Stimulated activated naive CD8-positive, alpha-beta T cell treated with anti-CD3 and anti-CD28 coated beads, Interleukin-15, amount 100 ng/mL, for 72 hours (primary cell): ENCODE data around the gene SLC22A8.
"Not testable (repeated sequence)": the region's sequence is repeated elsewhere in the genome, so short reads cannot be mapped to it uniquely, and the experiment has no call there.

Experiments used
- ATAC-seq: fragments of 150-1000 bp; cut with Tn5 transposase; 2 replicates; pipeline ENCODE4 v1.10.0; 2021; ENCODE audit warnings: mild to moderate bottlenecking, moderate library complexity
- DNase-seq, 2 donors: peaks; one replicate each; pipeline ENCODE4 v3.0.0; 2021 to 2022
- H3K27ac Mint-ChIP-seq, 2 donors: one replicate each; pipeline ENCODE4 v1.8.0; 2022; ENCODE audit warnings: mild to moderate bottlenecking in 2 of 2, mixed read lengths in 2 of 2, moderate library complexity in 2 of 2
- H3K27me3 Mint-ChIP-seq: one replicate; pipeline ENCODE4 v1.8.0; 2022; ENCODE audit warnings: mixed read lengths
- H3K4me1 Mint-ChIP-seq: one replicate; pipeline ENCODE4 v1.8.0; 2022; ENCODE audit warnings: mild to moderate bottlenecking, mixed read lengths
- H3K4me3 Mint-ChIP-seq, 2 donors: one replicate each; pipeline ENCODE4 v1.8.0; 2022; ENCODE audit warnings: mild to moderate bottlenecking in 2 of 2, mixed read lengths in 2 of 2, moderate library complexity in 1 of 2
- H3K9me3 Mint-ChIP-seq, 2 donors: one replicate each; pipeline ENCODE4 v1.8.0; 2022; ENCODE audit warnings: mixed read lengths in 2 of 2

The SLC22A8 gene

DNA sequence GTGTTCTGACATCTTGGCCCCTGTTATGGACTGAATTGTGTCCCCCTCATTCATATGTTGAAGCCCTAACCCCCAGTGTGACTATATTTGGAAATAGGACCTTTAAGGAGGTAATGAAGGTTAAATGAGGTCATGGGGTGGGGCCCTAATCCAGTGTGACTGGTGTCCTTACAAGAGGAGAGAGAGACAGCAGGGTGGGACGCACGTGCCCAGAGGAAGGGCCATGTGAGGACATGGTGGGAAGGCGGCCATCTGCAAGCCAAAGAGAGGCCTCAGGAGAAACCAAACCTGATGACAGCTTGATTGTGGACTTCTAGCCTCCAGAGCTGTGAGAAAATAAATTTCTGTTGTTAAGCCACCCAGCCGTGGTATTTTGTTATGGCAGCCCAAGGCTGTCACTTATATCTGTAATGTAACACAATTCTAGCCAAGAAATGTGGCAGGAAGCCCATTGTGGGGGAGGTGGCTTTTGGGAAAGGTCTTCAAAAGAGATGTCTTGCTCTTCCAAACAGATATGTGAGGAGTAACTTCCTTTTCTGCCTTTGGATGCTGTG, 54.5 kb downstream of the SLC22A8 start:
- H3K27me3 Mint-ChIP-seq = peaks cover 23% of the 10 kb centered on the region
- no peak for ATAC-seq
- H3K4me3 Mint-ChIP-seq = no peak overlapping the region
- H3K9me3 Mint-ChIP-seq = no peaks in the 10 kb centered on the region
- no peak for DNase-seq
- no peaks in the 10 kb centered on the region for H3K4me1 Mint-ChIP-seq
- no peak overlapping the region for H3K27ac Mint-ChIP-seq

DNA sequence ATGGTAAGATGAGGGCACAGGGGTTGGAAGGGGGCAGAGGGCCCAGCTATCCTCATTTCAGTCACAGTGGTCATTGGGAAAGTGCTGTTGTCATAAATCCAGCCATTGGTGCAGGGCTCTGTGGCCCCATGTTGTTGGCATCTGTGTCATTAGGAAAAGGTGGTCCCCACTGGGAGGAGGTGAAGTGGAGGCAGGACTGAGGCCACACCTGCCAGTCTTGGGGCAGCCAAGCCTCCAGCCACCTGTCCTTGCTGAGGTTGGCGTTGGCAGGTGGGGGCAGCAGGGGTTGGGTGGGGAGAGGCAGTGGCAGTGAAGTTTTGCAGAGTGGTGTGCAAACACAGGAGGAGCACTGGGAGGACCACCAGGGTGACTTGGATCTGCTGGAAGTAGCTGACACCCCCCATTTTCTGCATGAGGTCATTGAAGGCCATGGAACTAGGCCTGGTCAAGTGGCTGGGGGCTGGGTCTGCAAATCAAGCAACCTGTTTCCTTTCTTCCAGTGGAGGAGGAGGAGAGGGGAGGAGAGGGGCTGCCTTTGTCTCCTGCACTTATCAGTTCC, 56.1 kb downstream of the SLC22A8 start:
- H3K27me3 Mint-ChIP-seq = peaks cover 9% of the 10 kb centered on the region
- no peak overlapping the region for H3K4me3 Mint-ChIP-seq
- ATAC-seq (no peak), DNase-seq (no peak)
- no peaks in the 10 kb centered on the region for H3K9me3 Mint-ChIP-seq
- no peak overlapping the region for H3K27ac Mint-ChIP-seq
- H3K4me1 Mint-ChIP-seq = no peaks in the 10 kb centered on the region

DNA sequence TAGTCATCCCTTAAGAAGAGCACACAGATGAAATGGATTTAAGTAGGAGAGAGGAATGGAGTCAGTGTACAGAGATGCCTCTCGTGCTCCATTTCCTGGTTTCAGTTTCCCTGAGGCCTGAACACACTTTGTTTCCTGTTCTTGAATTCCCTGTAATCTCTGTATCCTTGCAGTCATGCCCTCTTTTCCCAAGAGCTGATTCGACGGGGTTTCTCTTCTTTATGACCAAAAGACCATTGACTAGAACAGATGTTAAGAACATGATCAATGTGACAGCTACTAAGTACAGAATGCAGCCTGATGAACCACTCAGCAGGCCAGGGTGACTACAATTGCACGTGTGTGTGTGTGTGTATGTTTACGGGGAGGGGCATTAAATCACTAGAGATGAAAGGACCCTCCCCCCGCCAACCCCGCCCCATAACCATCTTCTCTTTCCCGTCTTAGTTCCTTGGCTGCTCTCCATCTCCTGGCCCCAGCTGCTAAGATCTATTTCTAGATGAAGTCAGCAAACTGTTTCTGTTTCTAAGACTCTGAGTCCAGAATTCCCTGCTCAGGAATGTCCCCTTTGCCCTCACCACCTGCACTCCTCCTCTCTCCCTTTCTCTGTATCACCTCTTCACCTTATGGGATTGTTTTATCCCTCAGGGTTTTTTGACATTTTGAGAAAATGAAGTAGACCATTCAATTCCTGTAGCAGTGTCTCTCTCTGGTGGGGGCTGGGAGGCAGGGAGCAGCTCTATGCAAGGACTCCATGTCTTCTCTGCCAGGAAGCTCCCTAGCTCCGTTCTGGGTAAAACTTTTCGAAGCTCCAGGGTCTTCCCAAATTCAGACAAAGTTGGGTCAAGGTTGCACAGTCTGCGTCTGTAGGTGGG, 56.9 kb downstream of the SLC22A8 start:
- H3K4me1 Mint-ChIP-seq = no peaks in the 10 kb centered on the region
- peaks cover 13% of the 10 kb centered on the region for H3K27me3 Mint-ChIP-seq
- DNase-seq (no peak), ATAC-seq (no peak)
- H3K4me3 Mint-ChIP-seq = no peak overlapping the region
- H3K27ac Mint-ChIP-seq = no peak overlapping the region
- H3K9me3 Mint-ChIP-seq = no peaks in the 10 kb centered on the region

DNA sequence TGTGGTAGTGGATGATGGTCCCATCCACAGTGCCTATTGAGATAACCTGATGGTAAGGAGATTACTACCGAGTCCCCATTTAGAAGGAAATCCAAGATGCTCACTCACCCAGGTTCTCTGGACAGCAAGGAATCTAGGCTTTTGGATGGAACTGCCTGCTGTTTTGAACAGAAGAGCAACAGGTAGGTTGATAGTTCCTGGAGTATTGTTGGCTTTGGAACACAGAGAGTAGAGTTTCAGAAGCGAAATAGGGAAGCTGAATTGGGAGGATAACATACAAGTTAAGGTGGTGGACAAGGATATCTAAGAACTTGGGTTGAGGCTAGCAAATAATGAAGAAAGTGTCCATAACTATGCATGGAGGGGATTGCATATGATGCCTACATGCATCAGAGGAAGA, 58.5 kb downstream of the SLC22A8 start:
- DNase-seq = no peak
- Mint-ChIP-seq H3K27me3 (peaks cover 13% of the 10 kb centered on the region), H3K27ac (no peak overlapping the region), H3K4me3 (no peak overlapping the region), H3K9me3 (no peaks in the 10 kb centered on the region), H3K4me1 (no peaks in the 10 kb centered on the region)
- no peak for ATAC-seq

DNA sequence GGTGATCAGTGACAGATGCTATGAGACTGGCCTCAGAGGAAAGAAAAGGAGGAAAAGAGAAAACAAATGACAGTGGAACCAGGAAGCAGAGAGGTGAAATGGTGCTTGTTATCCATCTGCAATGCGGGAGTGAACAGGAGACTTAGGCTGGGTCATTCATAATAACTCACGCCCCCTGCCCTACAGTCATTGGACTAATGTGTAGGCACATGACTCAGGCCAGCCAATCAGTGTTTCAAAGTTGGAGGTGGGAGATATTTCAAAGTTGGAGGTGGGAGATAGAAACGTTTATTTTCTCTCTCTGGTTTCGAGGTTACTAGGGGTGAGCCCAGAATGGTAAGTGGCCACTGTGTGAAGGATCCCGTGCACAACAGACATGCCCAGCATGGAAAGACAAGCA, 61.2 kb downstream of the SLC22A8 start:
- no peak overlapping the region for H3K27ac Mint-ChIP-seq
- no peak for DNase-seq
- peaks cover 11% of the 10 kb centered on the region for H3K27me3 Mint-ChIP-seq
- H3K4me1 Mint-ChIP-seq = no peaks in the 10 kb centered on the region
- no peaks in the 10 kb centered on the region for H3K9me3 Mint-ChIP-seq
- H3K4me3 Mint-ChIP-seq = no peak overlapping the region
- no peak for ATAC-seq

DNA sequence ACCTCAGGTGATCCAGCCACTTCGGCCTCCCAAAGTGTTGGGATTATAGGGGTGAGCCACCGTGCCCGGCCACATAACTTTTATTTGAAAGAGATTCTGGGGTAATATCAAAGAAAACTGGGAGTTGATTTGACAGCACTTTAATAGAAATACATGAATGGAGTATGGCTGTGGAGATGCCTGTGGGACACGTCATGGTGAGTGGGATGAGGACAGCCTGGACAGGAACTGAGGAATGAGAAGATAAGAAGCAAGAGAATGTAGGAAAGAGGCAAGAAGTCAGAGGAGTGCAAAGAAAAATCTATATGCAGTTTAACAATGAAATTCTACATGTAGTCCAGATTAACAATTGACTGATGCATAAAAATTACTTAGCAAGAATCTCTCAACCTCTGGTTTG, 61.8 kb downstream of the SLC22A8 start:
- H3K4me3 Mint-ChIP-seq = no peak overlapping the region
- no peaks in the 10 kb centered on the region for H3K4me1 Mint-ChIP-seq
- no peak for DNase-seq
- H3K27ac Mint-ChIP-seq = no peak overlapping the region
- H3K9me3 Mint-ChIP-seq = no peaks in the 10 kb centered on the region
- ATAC-seq = no peak
- peaks cover 6% of the 10 kb centered on the region for H3K27me3 Mint-ChIP-seq

DNA sequence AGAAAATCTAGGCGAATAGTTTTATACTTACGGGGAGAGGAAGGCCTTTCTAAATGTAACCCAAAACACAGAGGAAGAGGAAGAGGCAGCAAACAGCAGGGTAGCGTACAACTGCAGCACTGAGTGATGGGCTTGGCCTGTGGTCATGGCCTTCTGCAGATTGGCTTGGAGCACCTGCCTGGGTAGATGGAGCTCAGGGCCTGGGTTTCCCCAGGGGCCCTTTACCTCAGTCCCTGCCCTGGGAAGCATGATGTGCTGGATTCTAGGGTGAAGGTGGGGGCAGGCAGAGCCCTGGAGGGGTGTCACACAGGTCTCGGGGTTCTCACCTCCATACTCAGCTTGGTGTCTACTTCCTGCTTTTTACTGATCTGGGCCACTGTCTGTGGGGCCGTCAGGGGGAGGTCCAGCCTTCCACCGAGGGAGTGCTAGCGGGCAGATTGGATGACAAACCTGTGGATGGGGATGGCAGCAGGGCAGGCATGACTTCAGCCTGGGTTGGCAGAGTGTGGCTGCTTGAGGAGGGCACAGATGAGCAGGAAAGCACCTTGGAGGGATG, 66.8 kb downstream of the SLC22A8 start:
- Mint-ChIP-seq H3K4me3 (no peak overlapping the region), H3K4me1 (no peaks in the 10 kb centered on the region), H3K27me3 (peaks cover 16% of the 10 kb centered on the region), H3K9me3 (no peaks in the 10 kb centered on the region), H3K27ac (no peak overlapping the region)
- DNase-seq (no peak), ATAC-seq (no peak)

DNA sequence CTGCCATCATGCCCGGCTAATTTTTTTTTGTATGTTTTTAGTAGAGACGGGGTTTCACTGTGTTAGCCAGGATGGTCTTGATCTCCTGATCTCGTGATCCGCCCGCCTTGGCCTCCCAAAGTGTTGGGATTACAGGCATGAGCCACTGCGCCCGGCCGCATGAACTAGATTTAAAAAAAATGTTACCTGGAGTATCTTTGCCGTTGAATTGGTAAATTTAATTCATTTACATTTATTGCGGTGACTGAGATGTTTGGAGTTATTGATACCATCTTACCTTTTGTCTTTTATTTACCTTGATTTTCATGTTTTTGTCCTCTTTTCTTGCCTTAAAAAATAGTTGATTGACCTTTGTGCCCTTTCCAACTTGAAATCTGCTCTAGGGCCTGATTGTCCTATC, 70.1 kb downstream of the SLC22A8 start:
- H3K4me1 Mint-ChIP-seq, DNase-seq, H3K9me3 Mint-ChIP-seq, H3K27ac Mint-ChIP-seq, H3K4me3 Mint-ChIP-seq, ATAC-seq: not testable (repeated sequence)
- H3K27me3 Mint-ChIP-seq = peaks cover 16% of the 10 kb centered on the region
